HCT116 (cell line): ENCODE results near the gene TMEM185B. TPM values are rescaled to one million over a fixed set of nuclear protein-coding genes. Genes with fewer than 3 reads are reported as not detected.

Experiments used
- ATAC-seq: fragments of 200-7000 bp; cut with Tn5 transposase; 2 replicates; pipeline ENCODE4 v1.9.1; 2020; ENCODE audit warnings: mild to moderate bottlenecking, moderate library complexity
- BruUV-seq: library from RNA; stranded (reverse); fragments of 400-500 nt; replicated peaks from 2 replicates; lab custom pipeline; 2021; lab: Mats Ljungman, UMichigan
- CTCF ChIA-PET: fragments of 300-600 bp; sonication (Branson Sonifier 250); formaldehyde crosslinking; loops from one replicate; lab custom pipeline; 2021; ENCODE audit warnings: antibody characterized with exemption; lab: Charles Lee
- POLR2A ChIA-PET: fragments of 300-600, 350-600 bp; sonication (Branson Sonifier 250); formaldehyde crosslinking; loops from one replicate; lab custom pipeline; 2021; ENCODE audit warnings: antibody characterized with exemption; lab: Charles Lee
- RAD21 ChIA-PET, 2 experiments: fragments of 300-600 bp; sonication (Branson Sonifier 250); formaldehyde crosslinking; loops; one replicate each; lab custom pipeline; 2023; ENCODE audit warnings: low total read pairs in 2 of 2; ENCODE audit not compliant: uncharacterized antibody in 2 of 2, unreplicated experiment in 2 of 2, low non-redundant PET in 1 of 2; lab: Charles Lee
- DNase-seq: peaks from one replicate; pipeline ENCODE4 v3.0.0-alpha.2; 2010; ENCODE audit warnings: low read depth, low spot score
- H2AFZ ChIP-seq: fragments of 200-600 bp; shearing (Covaris generic), sonication (generic); 2 replicates; pipeline ENCODE4 v1.6.1; 2017; ENCODE audit warnings: low read depth, mixed run types, mixed read lengths, antibody characterized with exemption, low read length; ENCODE audit not compliant: poor library complexity, severe bottlenecking
- H3K27ac ChIP-seq: 2 replicates; pipeline ENCODE4 v1.5.1; 2012; ENCODE audit warnings: low read depth, low read length
- H3K27me3 ChIP-seq: fragments of 200-600 bp; sonication (generic); 2 replicates; pipeline ENCODE4 v1.6.1; 2016; ENCODE audit warnings: mixed run types, low read length, mixed read lengths; ENCODE audit not compliant: insufficient read depth
- H3K36me3 ChIP-seq, 2 experiments: fragments of 200-500 bp in 1 of 2; fragments of 200-600 bp in 1 of 2; sonication (Bioruptor generic) in 1 of 2; sonication (generic) in 1 of 2; 2 replicates each; pipeline versions ENCODE4 v1.5.1 to v1.6.1; 2014 to 2016; ENCODE audit warnings: low read length in 2 of 2, inconsistent platforms in 1 of 2, mixed read lengths in 1 of 2, mixed run types in 1 of 2; ENCODE audit not compliant: insufficient read depth in 2 of 2, control insufficient read depth in 1 of 2
- H3K4me1 ChIP-seq, 2 experiments: fragments of 200-600 bp in 1 of 2; sonication (generic) in 1 of 2; 2 replicates each; pipeline versions ENCODE4 v1.5.1 to v1.6.1; 2012 to 2017; ENCODE audit warnings: low read length in 2 of 2, inconsistent platforms in 1 of 2, mild to moderate bottlenecking in 1 of 2, mixed read lengths in 1 of 2, mixed run types in 1 of 2, moderate library complexity in 1 of 2; ENCODE audit not compliant: insufficient read depth in 2 of 2, control insufficient read depth in 1 of 2
- H3K4me2 ChIP-seq: fragments of 200-600 bp; sonication (generic); 2 replicates; pipeline ENCODE4 v1.6.1; 2017; ENCODE audit warnings: mixed run types, low read length, mixed read lengths
- H3K4me3 ChIP-seq, 2 experiments: fragments of 200-600 bp in 1 of 2; sonication (generic) in 1 of 2; replicated peaks in 1 of 2; 2 replicates each; pipeline ENCODE4 v1.5.1; 2011 to 2016; ENCODE audit warnings: low read length in 2 of 2, control low read depth in 1 of 2, low read depth in 1 of 2, mild to moderate bottlenecking in 1 of 2, mixed read lengths in 1 of 2, mixed run types in 1 of 2
- H3K79me2 ChIP-seq: fragments of 200-600 bp; sonication (generic); 2 replicates; pipeline ENCODE4 v1.6.1; 2017; ENCODE audit warnings: mild to moderate bottlenecking, mixed run types, low read length, moderate library complexity, mixed read lengths; ENCODE audit not compliant: insufficient read depth
- H3K9ac ChIP-seq: fragments of 200-600 bp; sonication (generic); 2 replicates; pipeline ENCODE4 v1.6.1; 2016; ENCODE audit warnings: low read length, mixed read lengths
- H3K9me2 ChIP-seq: fragments of 200-600 bp; sonication (generic), shearing (Covaris generic); 2 replicates; pipeline ENCODE4 v1.6.1; 2017; ENCODE audit warnings: mixed run types, mild to moderate bottlenecking, moderate library complexity; ENCODE audit not compliant: insufficient read depth
- H3K9me3 ChIP-seq, 2 experiments: fragments of 200-500 bp in 1 of 2; fragments of 200-600 bp in 1 of 2; sonication (Bioruptor generic) in 1 of 2; sonication (generic) in 1 of 2; 2 replicates each; pipeline ENCODE4 v1.6.1; 2014 to 2017; ENCODE audit warnings: low read length in 2 of 2, mixed read lengths in 2 of 2, inconsistent platforms in 1 of 2, low read depth in 1 of 2, mild to moderate bottlenecking in 1 of 2, mixed run types in 1 of 2, moderate library complexity in 1 of 2; ENCODE audit not compliant: control insufficient read depth in 1 of 2, insufficient read depth in 1 of 2
- H4K20me1 ChIP-seq: fragments of 200-600 bp; sonication (generic), shearing (Covaris generic); 2 replicates; pipeline ENCODE4 v1.6.1; 2017; ENCODE audit warnings: mixed run types, mild to moderate bottlenecking, moderate library complexity; ENCODE audit not compliant: insufficient read depth
- CBX3 ChIP-seq: IDR thresholded peaks from 2 replicates; pipeline ENCODE4 v1.6.1; 2012; ENCODE audit warnings: low read depth
- EGR1 ChIP-seq: IDR thresholded peaks from 2 replicates; pipeline ENCODE4 v1.6.1; 2012; ENCODE audit warnings: low read depth
- EZH2phosphoT487 ChIP-seq: fragments of 200-600 bp; IDR thresholded peaks from 2 replicates; pipeline ENCODE4 v1.6.1; 2018; ENCODE audit warnings: antibody characterized with exemption, borderline replicate concordance
- FOSL1 ChIP-seq: IDR thresholded peaks from 2 replicates; pipeline ENCODE4 v1.6.1; 2012; ENCODE audit warnings: low read depth
- JUND ChIP-seq: IDR thresholded peaks from 2 replicates; pipeline ENCODE4 v1.6.1; 2012
- POLR2A ChIP-seq: IDR thresholded peaks from 2 replicates; pipeline ENCODE4 v1.7.0; 2011; ENCODE audit warnings: borderline replicate concordance; ENCODE audit not compliant: insufficient read depth, insufficient read length; ENCODE audit errors: extremely low read depth
- POLR2AphosphoS5 ChIP-seq: IDR thresholded peaks from 2 replicates; pipeline ENCODE4 v1.6.1; 2011; ENCODE audit warnings: mild to moderate bottlenecking, low read depth, low read length, moderate library complexity
- RAD21 ChIP-seq: IDR thresholded peaks from 2 replicates; pipeline ENCODE4 v1.6.1; 2012; ENCODE audit warnings: low read depth, mild to moderate bottlenecking
- SP1 ChIP-seq: IDR thresholded peaks from 2 replicates; pipeline ENCODE4 v1.6.1; 2012; ENCODE audit warnings: low read depth
- SRF ChIP-seq: IDR thresholded peaks from 2 replicates; pipeline ENCODE4 v1.6.1; 2012; ENCODE audit warnings: low read depth
- TCF7L2 ChIP-seq: IDR thresholded peaks from 2 replicates; pipeline ENCODE4 v1.7.0; 2011; ENCODE audit warnings: borderline replicate concordance, inconsistent platforms; ENCODE audit not compliant: insufficient read depth, insufficient read length; ENCODE audit errors: extremely low read depth
- YY1 ChIP-seq: IDR thresholded peaks from 2 replicates; pipeline ENCODE4 v1.6.1; 2011; ENCODE audit warnings: low read length, low read depth, moderate library complexity, mild to moderate bottlenecking; ENCODE audit not compliant: insufficient replicate concordance; ENCODE audit errors: extremely low read depth
- intact Hi-C: fragments of 100-400 bp; cut with micrococcal nuclease; formaldehyde crosslinking; loops from 2 replicates; pipeline ENCODE4 v1.10.0; 2022
- total RNA-seq: library from RNA; stranded (reverse); gene quantifications from one replicate; pipeline ENCODE4 v1.2.1, GENCODE V29; 2021; ENCODE audit not compliant: unreplicated experiment
- TF ChIP-seq, protein P1 (sequence below): IDR thresholded peaks from 2 replicates; pipeline ENCODE4 v1.6.1; 2011; ENCODE audit warnings: mild to moderate bottlenecking, low read length, moderate library complexity; ENCODE audit not compliant: insufficient replicate concordance; ENCODE audit errors: extremely low read depth
- TF ChIP-seq, protein P2 (sequence below): IDR thresholded peaks from 2 replicates; pipeline ENCODE4 v1.6.1; 2012
- TF ChIP-seq, protein P3 (sequence below): IDR thresholded peaks from 2 replicates; pipeline ENCODE4 v1.6.1; 2012; ENCODE audit warnings: low read depth
- TF ChIP-seq, protein P4 (sequence below): IDR thresholded peaks from 2 replicates; pipeline ENCODE4 v1.6.1; 2012
- TF ChIP-seq, protein P5 (sequence below), 3 experiments: fragments of 200-600 bp in 1 of 3; sonication (generic) in 1 of 3; IDR thresholded peaks in 2 of 3; conservative IDR thresholded peaks in 1 of 3; 2 replicates each; pipeline ENCODE4 v1.5.1; 2012 to 2017; ENCODE audit warnings: low read depth in 2 of 3, low read length in 2 of 3, antibody characterized with exemption in 1 of 3, borderline replicate concordance in 1 of 3, control low read depth in 1 of 3, mild to moderate bottlenecking in 1 of 3, mixed read lengths in 1 of 3, mixed run types in 1 of 3, moderate library complexity in 1 of 3; ENCODE audit not compliant: insufficient read depth in 1 of 3

TMEM185B gene
- total RNA-seq, 1 experiment from 2014 or later, result 27.1 TPM

DNA sequence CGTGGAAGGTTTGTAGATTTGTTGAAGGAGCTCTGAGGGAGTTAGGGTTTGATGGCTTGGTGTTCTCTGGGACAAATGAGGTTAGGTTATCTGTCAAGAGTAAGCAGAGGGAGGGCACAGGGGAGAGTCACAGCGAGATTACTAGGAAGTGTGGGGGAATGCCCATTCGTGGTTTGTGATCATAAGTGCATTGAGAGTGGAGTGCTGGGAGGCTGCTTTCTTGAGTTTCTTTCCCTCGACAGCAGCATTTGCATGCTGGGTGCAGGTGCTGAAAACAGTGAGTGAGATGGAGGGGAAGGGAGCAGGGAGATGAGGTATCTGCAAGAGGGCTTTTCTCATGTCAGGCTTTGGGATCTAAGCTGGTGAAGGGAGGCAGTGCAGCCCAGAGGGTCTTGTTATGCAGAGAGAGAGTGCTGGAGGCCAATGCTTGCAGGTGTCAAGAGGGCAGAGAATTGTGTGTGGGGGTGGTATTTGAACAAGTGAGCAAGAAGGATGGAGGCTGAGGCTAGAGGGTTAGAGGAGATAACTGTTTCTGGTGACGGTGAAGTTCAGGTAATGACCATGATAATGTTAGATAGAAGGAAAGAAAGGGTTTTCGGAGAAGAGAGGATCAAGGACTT lies 38.3 kb upstream of the TMEM185B start:
- peaks cover 0 to 15% of the 10 kb centered on the region in 2 experiments; a peak in 1 of 4 replicates for H3K4me1 ChIP-seq
- CTCF ChIA-PET, result no interaction called here
- no peak for DNase-seq
- H3K4me2 ChIP-seq, result no peak overlapping the region
- no peaks in the 10 kb centered on the region for H4K20me1 ChIP-seq
- no peaks in the 10 kb centered on the region for H3K9me3 ChIP-seq
- RAD21 ChIA-PET, result no interaction called here
- no TSS peak for BruUV-seq
- no peak overlapping the region for H3K27ac ChIP-seq
- intact Hi-C loops, result no loop called here
- H3K36me3 ChIP-seq, result no peaks in the 10 kb centered on the region
- H3K79me2 ChIP-seq, result peaks cover 57% of the 10 kb centered on the region
- no peak overlapping the region for H3K9ac ChIP-seq
- no peak for ATAC-seq
- H3K4me3 ChIP-seq, result no peak overlapping the region
- no peaks in the 10 kb centered on the region for H3K9me2 ChIP-seq
- no peak overlapping the region for H2AFZ ChIP-seq
- H3K27me3 ChIP-seq, result no peaks in the 10 kb centered on the region
- POLR2A ChIA-PET, result no interaction called here
- TF ChIP-seq POLR2A, result no peak
- TF ChIP-seq TCF7L2, result no peak
- TF ChIP-seq RAD21, result no peak
- TF ChIP-seq, protein P1, sequence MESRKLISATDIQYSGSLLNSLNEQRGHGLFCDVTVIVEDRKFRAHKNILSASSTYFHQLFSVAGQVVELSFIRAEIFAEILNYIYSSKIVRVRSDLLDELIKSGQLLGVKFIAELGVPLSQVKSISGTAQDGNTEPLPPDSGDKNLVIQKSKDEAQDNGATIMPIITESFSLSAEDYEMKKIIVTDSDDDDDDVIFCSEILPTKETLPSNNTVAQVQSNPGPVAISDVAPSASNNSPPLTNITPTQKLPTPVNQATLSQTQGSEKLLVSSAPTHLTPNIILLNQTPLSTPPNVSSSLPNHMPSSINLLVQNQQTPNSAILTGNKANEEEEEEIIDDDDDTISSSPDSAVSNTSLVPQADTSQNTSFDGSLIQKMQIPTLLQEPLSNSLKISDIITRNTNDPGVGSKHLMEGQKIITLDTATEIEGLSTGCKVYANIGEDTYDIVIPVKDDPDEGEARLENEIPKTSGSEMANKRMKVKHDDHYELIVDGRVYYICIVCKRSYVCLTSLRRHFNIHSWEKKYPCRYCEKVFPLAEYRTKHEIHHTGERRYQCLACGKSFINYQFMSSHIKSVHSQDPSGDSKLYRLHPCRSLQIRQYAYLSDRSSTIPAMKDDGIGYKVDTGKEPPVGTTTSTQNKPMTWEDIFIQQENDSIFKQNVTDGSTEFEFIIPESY, result no peak
- TF ChIP-seq EZH2phosphoT487, result no peak
- no peak for TF ChIP-seq SP1
- TF ChIP-seq, protein P2, sequence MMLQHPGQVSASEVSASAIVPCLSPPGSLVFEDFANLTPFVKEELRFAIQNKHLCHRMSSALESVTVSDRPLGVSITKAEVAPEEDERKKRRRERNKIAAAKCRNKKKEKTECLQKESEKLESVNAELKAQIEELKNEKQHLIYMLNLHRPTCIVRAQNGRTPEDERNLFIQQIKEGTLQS, result no peak
- TF ChIP-seq YY1, result no peak
- no peak for TF ChIP-seq EGR1
- TF ChIP-seq, protein P3, sequence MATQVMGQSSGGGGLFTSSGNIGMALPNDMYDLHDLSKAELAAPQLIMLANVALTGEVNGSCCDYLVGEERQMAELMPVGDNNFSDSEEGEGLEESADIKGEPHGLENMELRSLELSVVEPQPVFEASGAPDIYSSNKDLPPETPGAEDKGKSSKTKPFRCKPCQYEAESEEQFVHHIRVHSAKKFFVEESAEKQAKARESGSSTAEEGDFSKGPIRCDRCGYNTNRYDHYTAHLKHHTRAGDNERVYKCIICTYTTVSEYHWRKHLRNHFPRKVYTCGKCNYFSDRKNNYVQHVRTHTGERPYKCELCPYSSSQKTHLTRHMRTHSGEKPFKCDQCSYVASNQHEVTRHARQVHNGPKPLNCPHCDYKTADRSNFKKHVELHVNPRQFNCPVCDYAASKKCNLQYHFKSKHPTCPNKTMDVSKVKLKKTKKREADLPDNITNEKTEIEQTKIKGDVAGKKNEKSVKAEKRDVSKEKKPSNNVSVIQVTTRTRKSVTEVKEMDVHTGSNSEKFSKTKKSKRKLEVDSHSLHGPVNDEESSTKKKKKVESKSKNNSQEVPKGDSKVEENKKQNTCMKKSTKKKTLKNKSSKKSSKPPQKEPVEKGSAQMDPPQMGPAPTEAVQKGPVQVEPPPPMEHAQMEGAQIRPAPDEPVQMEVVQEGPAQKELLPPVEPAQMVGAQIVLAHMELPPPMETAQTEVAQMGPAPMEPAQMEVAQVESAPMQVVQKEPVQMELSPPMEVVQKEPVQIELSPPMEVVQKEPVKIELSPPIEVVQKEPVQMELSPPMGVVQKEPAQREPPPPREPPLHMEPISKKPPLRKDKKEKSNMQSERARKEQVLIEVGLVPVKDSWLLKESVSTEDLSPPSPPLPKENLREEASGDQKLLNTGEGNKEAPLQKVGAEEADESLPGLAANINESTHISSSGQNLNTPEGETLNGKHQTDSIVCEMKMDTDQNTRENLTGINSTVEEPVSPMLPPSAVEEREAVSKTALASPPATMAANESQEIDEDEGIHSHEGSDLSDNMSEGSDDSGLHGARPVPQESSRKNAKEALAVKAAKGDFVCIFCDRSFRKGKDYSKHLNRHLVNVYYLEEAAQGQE, result no peak
- no peak for TF ChIP-seq CBX3
- no peak for TF ChIP-seq POLR2AphosphoS5
- no peak for TF ChIP-seq JUND
- TF ChIP-seq, protein P4, sequence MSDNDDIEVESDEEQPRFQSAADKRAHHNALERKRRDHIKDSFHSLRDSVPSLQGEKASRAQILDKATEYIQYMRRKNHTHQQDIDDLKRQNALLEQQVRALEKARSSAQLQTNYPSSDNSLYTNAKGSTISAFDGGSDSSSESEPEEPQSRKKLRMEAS, result no peak
- TF ChIP-seq SRF, result no peak
- no peak for TF ChIP-seq FOSL1
- TF ChIP-seq, protein P5, sequence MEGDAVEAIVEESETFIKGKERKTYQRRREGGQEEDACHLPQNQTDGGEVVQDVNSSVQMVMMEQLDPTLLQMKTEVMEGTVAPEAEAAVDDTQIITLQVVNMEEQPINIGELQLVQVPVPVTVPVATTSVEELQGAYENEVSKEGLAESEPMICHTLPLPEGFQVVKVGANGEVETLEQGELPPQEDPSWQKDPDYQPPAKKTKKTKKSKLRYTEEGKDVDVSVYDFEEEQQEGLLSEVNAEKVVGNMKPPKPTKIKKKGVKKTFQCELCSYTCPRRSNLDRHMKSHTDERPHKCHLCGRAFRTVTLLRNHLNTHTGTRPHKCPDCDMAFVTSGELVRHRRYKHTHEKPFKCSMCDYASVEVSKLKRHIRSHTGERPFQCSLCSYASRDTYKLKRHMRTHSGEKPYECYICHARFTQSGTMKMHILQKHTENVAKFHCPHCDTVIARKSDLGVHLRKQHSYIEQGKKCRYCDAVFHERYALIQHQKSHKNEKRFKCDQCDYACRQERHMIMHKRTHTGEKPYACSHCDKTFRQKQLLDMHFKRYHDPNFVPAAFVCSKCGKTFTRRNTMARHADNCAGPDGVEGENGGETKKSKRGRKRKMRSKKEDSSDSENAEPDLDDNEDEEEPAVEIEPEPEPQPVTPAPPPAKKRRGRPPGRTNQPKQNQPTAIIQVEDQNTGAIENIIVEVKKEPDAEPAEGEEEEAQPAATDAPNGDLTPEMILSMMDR (IDR thresholded peaks at IDR 0.05 in 2 of 3, conservative IDR thresholded peaks at IDR 0.05 in 1 of 3; ENCODE audit: borderline replicate concordance in 1 of 3, insufficient read depth in 1 of 3, low read depth in 2 of 3, low read length in 2 of 3), result no peak
